K562 (cell line): ENCODE results near the gene SLX9. TPM values are rescaled to one million over a fixed set of nuclear protein-coding genes. Genes with fewer than 3 reads are reported as not detected.

Source experiments
- FOSL1 ChIP-seq: fragments of 200-800 bp; sonication (Bioruptor generic); conservative IDR thresholded peaks from 2 replicates; pipeline ENCODE4 v1.6.1; 2016; ENCODE audit warnings: missing genetic modification characterization, missing compliant biosample characterization
- HDAC2 ChIP-seq: fragments of 450-650 bp; IDR thresholded peaks from 2 replicates; pipeline ENCODE4 v1.6.1; 2016; ENCODE audit warnings: mild to moderate bottlenecking
- HIVEP1 ChIP-seq: fragments of 250-450 bp; sonication (Bioruptor Pico); IDR thresholded peaks from 2 replicates; pipeline ENCODE4 v1.4.0; 2020; ENCODE audit warnings: mild to moderate bottlenecking
- IRF9 ChIP-seq: fragments of 450-650 bp; IDR thresholded peaks from 2 replicates; pipeline ENCODE4 v1.6.1; 2016; ENCODE audit warnings: missing biosample characterization, missing genetic modification characterization
- MBD1 ChIP-seq: fragments of 250-450 bp; sonication (Bioruptor Pico); IDR thresholded peaks from 2 replicates; pipeline ENCODE4 v1.8.0; 2022; ENCODE audit warnings: inconsistent platforms
- MECOM ChIP-seq: fragments of 250-450 bp; sonication (Bioruptor Pico); IDR thresholded peaks from 2 replicates; pipeline ENCODE4 v1.8.0; 2022; ENCODE audit warnings: inconsistent platforms
- NCOA6 ChIP-seq: fragments of 450-650 bp; IDR thresholded peaks from 2 replicates; pipeline ENCODE4 v1.6.1; 2017; ENCODE audit warnings: mild to moderate bottlenecking
- RAD51 ChIP-seq: fragments of 450-650 bp; IDR thresholded peaks from 2 replicates; pipeline ENCODE4 v1.7.1; 2016; ENCODE audit warnings: low read depth, mild to moderate bottlenecking, borderline replicate concordance
- THRA ChIP-seq: fragments of 450-650 bp; IDR thresholded peaks from 2 replicates; pipeline ENCODE4 v1.6.1; 2017; ENCODE audit warnings: mild to moderate bottlenecking, moderate library complexity
- ZBTB11 ChIP-seq, 3 experiments: fragments of 200-800 bp in 1 of 3; fragments of 250-450 bp in 1 of 3; fragments of 450-650 bp in 1 of 3; sonication (Bioruptor Pico) in 1 of 3; sonication (Bioruptor generic) in 1 of 3; formaldehyde crosslinking in 1 of 3; IDR thresholded peaks; 2 replicates each; pipeline versions ENCODE4 v1.6.1 to v1.8.0; 2016 to 2022; ENCODE audit warnings: mild to moderate bottlenecking in 2 of 3, missing genetic modification characterization in 2 of 3, missing compliant biosample characterization in 1 of 3, moderate library complexity in 1 of 3
- ZBTB8A ChIP-seq: fragments of 450-650 bp; IDR thresholded peaks from 2 replicates; pipeline ENCODE4 v1.6.1; 2018; ENCODE audit warnings: mild to moderate bottlenecking, moderate library complexity; ENCODE audit not compliant: partially characterized antibody
- ZNF143 ChIP-seq: sonication (generic); formaldehyde crosslinking; IDR thresholded peaks from 2 replicates; pipeline ENCODE4 v1.9.0; 2022; ENCODE audit warnings: mild to moderate bottlenecking, missing genetic modification reagents
- ZNF780A ChIP-seq: fragments of 250-450 bp; sonication (Bioruptor Pico); IDR thresholded peaks from 2 replicates; pipeline ENCODE4 v1.5.0; 2021; ENCODE audit warnings: mild to moderate bottlenecking
- ZSCAN29 ChIP-seq: fragments of 450-650 bp; IDR thresholded peaks from 2 replicates; pipeline ENCODE4 v1.6.1; 2017
- polyA plus RNA-seq, 8 experiments: library from polyadenylated mRNA; depleted of rRNA in 4 of 8; stranded (reverse) in 5 of 8; unstranded in 3 of 8; fragments of >200 nt; fragmentation: Nextera tagmentation in 2 of 8; fragmentation: Illumina TruSeq in 1 of 8; extraction: Ambion mirVana in 2 of 8; extraction: Trizol in 1 of 8; gene quantifications; 2 replicates each; pipeline versions ENCODE4 v1.2.1 to v1.2.3, GENCODE V29; 2011 to 2014; ENCODE audit warnings: inconsistent platforms in 1 of 8, missing spikeins in 1 of 8
- total RNA-seq, 7 experiments: library from RNA; depleted of rRNA in 6 of 7; stranded (reverse); fragments of >200 nt in 6 of 7; fragmentation: Illumina TruSeq in 2 of 7; extraction: Trizol in 2 of 7; gene quantifications; 2 replicates each; pipeline versions ENCODE4 v1.2.1 to v1.2.3, GENCODE V29; 2011 to 2021; ENCODE audit warnings: low replicate concordance in 1 of 7
- TF ChIP-seq, protein P1 (sequence below): fragments of 450-650 bp; IDR thresholded peaks from 2 replicates; pipeline ENCODE4 v1.6.1; 2016
- TF ChIP-seq, protein P2 (sequence below): fragments of 450-650 bp; IDR thresholded peaks from 2 replicates; pipeline ENCODE4 v1.6.1; 2017; ENCODE audit warnings: antibody characterized with exemption

The SLX9 gene
- total and polyA plus RNA-seq, 9 of the 15 experiments (the other 6 are each of a cell fraction or from before 2014, with no cell fraction given), result 1.2 to 75.5 (median 16.5) TPM

GRCh38 chr21:44939532-44940115, at the start of gene SLX9 (continued):
- TF ChIP-seq THRA, result no peak
- no peak for TF ChIP-seq ZBTB8A
- TF ChIP-seq, protein P1, sequence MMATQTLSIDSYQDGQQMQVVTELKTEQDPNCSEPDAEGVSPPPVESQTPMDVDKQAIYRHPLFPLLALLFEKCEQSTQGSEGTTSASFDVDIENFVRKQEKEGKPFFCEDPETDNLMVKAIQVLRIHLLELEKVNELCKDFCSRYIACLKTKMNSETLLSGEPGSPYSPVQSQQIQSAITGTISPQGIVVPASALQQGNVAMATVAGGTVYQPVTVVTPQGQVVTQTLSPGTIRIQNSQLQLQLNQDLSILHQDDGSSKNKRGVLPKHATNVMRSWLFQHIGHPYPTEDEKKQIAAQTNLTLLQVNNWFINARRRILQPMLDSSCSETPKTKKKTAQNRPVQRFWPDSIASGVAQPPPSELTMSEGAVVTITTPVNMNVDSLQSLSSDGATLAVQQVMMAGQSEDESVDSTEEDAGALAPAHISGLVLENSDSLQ, result peak; percentile 57
- TF ChIP-seq ZSCAN29, result no peak
- peak; percentile 69 for TF ChIP-seq FOSL1
- TF ChIP-seq ZNF780A (CRISPR knock-in tag), result no peak
- no peak for TF ChIP-seq MECOM (CRISPR knock-in tag)
- TF ChIP-seq RAD51, result no peak
- TF ChIP-seq HDAC2, result peak; percentile 79
- TF ChIP-seq, protein P2, sequence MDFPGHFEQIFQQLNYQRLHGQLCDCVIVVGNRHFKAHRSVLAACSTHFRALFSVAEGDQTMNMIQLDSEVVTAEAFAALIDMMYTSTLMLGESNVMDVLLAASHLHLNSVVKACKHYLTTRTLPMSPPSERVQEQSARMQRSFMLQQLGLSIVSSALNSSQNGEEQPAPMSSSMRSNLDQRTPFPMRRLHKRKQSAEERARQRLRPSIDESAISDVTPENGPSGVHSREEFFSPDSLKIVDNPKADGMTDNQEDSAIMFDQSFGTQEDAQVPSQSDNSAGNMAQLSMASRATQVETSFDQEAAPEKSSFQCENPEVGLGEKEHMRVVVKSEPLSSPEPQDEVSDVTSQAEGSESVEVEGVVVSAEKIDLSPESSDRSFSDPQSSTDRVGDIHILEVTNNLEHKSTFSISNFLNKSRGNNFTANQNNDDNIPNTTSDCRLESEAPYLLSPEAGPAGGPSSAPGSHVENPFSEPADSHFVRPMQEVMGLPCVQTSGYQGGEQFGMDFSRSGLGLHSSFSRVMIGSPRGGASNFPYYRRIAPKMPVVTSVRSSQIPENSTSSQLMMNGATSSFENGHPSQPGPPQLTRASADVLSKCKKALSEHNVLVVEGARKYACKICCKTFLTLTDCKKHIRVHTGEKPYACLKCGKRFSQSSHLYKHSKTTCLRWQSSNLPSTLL, result no peak
- TF ChIP-seq ZBTB11 (CRISPR knock-in tag; IDR thresholded peaks at IDR 0.05), result peak; percentile 100
- no peak; the same call in none of the 2 replicates for TF ChIP-seq NCOA6
- TF ChIP-seq HIVEP1 (CRISPR knock-in tag), result peak; percentile 15; the same call in 1 of the 2 replicates
- no peak for TF ChIP-seq IRF9 (tag)
- TF ChIP-seq ZNF143 (CRISPR knock-in tag), result no peak
- no peak for TF ChIP-seq MBD1
